ENCODE results near the gene VPS33B.

GRCh38 chr15:90957791-90958190 lies 64.6 kb downstream of the VPS33B start:
- TF ChIP-seq CTCF (IDR thresholded peaks at IDR 0.05), result no peak
- no peak for TF ChIP-seq POLR2A (IDR thresholded peaks at IDR 0.05)
